K562 (cell line): ENCODE measurements around the gene IQGAP3. TPM values are rescaled to one million over a fixed set of nuclear protein-coding genes. Genes with fewer than 3 reads are reported as not detected.
A peak's percentile ranks its signal among the peaks of the same experiment; 100 is the strongest.

Experiments used
- ARNT ChIP-seq, 2 experiments: fragments of 450-650 bp; IDR thresholded peaks; 2 replicates each; pipeline ENCODE4 v1.6.1; 2016; ENCODE audit warnings: mild to moderate bottlenecking in 1 of 2
- BRD4 ChIP-seq: fragments of 200-600 bp; sonication (generic); IDR thresholded peaks from 2 replicates; pipeline ENCODE4 v1.6.1; 2017; ENCODE audit warnings: inconsistent platforms
- CBFA2T2 ChIP-seq: fragments of 450-650 bp; conservative IDR thresholded peaks from 2 replicates; pipeline ENCODE4 v1.6.1; 2017; ENCODE audit warnings: mild to moderate bottlenecking
- JUN ChIP-seq, 2 experiments: sonication (generic) in 1 of 2; formaldehyde crosslinking in 1 of 2; IDR thresholded peaks; 2 replicates each; pipeline versions ENCODE4 v1.6.1 to v1.8.0; 2012 to 2022; ENCODE audit warnings: borderline replicate concordance in 2 of 2, mild to moderate bottlenecking in 2 of 2, improper control_type of control experiment in 1 of 2, low read depth in 1 of 2, low read length in 1 of 2, missing genetic modification reagents in 1 of 2
- KLF1 ChIP-seq: fragments of 450-650 bp; IDR thresholded peaks from 2 replicates; pipeline ENCODE4 v1.6.1; 2016; ENCODE audit warnings: missing genetic modification characterization, missing compliant biosample characterization
- MTA1 ChIP-seq: fragments of 450-650 bp; IDR thresholded peaks from 2 replicates; pipeline ENCODE4 v1.6.1; 2017; ENCODE audit warnings: borderline replicate concordance
- PYGO2 ChIP-seq: fragments of 450-650 bp; IDR thresholded peaks from 2 replicates; pipeline ENCODE4 v1.6.1; 2016; ENCODE audit warnings: mild to moderate bottlenecking, missing genetic modification characterization, moderate library complexity, missing compliant biosample characterization
- RBM15 ChIP-seq: fragments of 200-400 bp; formaldehyde crosslinking; IDR thresholded peaks from 2 replicates; pipeline ENCODE4 v1.6.1; 2018; ENCODE audit warnings: mild to moderate bottlenecking, low read length, moderate library complexity; ENCODE audit not compliant: insufficient read depth
- TARDBP ChIP-seq: fragments of 450-650 bp; IDR thresholded peaks from 2 replicates; pipeline ENCODE4 v1.6.1; 2016
- ZNF146 ChIP-seq: IDR thresholded peaks from one replicate; pipeline ENCODE4 v1.6.1; 2018; ENCODE audit warnings: missing compliant biosample characterization; ENCODE audit not compliant: unreplicated experiment
- polyA plus RNA-seq, 8 experiments: library from polyadenylated mRNA; depleted of rRNA in 4 of 8; stranded (reverse) in 5 of 8; unstranded in 3 of 8; fragments of >200 nt; fragmentation: Nextera tagmentation in 2 of 8; fragmentation: Illumina TruSeq in 1 of 8; extraction: Ambion mirVana in 2 of 8; extraction: Trizol in 1 of 8; gene quantifications; 2 replicates each; pipeline versions ENCODE4 v1.2.1 to v1.2.3, GENCODE V29; 2011 to 2014; ENCODE audit warnings: inconsistent platforms in 1 of 8, missing spikeins in 1 of 8
- total RNA-seq, 7 experiments: library from RNA; depleted of rRNA in 6 of 7; stranded (reverse); fragments of >200 nt in 6 of 7; fragmentation: Illumina TruSeq in 2 of 7; extraction: Trizol in 2 of 7; gene quantifications; 2 replicates each; pipeline versions ENCODE4 v1.2.1 to v1.2.3, GENCODE V29; 2011 to 2021; ENCODE audit warnings: low replicate concordance in 1 of 7
- TF ChIP-seq, protein P1 (sequence below): fragments of 250-450 bp; sonication (Bioruptor Pico); IDR thresholded peaks from 2 replicates; pipeline ENCODE4 v1.5.0; 2021
- TF ChIP-seq, protein P2 (sequence below): fragments of 450-650 bp; formaldehyde crosslinking; IDR thresholded peaks from 2 replicates; pipeline ENCODE4 v1.4.0; 2022; ENCODE audit warnings: mild to moderate bottlenecking, moderate library complexity
- TF ChIP-seq, protein P3 (sequence below): sonication (generic); formaldehyde crosslinking; IDR thresholded peaks from 2 replicates; pipeline ENCODE4 v1.8.0; 2022; ENCODE audit warnings: missing genetic modification reagents, mild to moderate bottlenecking, borderline replicate concordance
- TF ChIP-seq, protein P4 (sequence below): fragments of 450-650 bp; IDR thresholded peaks from 2 replicates; pipeline ENCODE4 v1.7.0; 2016; ENCODE audit warnings: borderline replicate concordance
- TF ChIP-seq, protein P5 (sequence below): fragments of 450-650 bp; formaldehyde crosslinking; IDR thresholded peaks from 2 replicates; pipeline ENCODE4 v1.4.0; 2022; ENCODE audit warnings: missing genetic modification characterization
- TF ChIP-seq, protein P6 (sequence below): sonication (generic); formaldehyde crosslinking; IDR thresholded peaks from 2 replicates; pipeline ENCODE4 v1.8.0; 2022; ENCODE audit warnings: missing genetic modification reagents, mild to moderate bottlenecking, borderline replicate concordance
- TF ChIP-seq, protein P7 (sequence below): fragments of 250-450 bp; sonication (Bioruptor Pico); IDR thresholded peaks from 2 replicates; pipeline ENCODE4 v1.6.1; 2021; ENCODE audit warnings: mild to moderate bottlenecking

IQGAP3 gene
- total and polyA plus RNA-seq, 9 of the 15 experiments (the other 6 are each of a cell fraction or from before 2014, with no cell fraction given), result 1.4 to 16.6 (median 11.9) TPM

DNA sequence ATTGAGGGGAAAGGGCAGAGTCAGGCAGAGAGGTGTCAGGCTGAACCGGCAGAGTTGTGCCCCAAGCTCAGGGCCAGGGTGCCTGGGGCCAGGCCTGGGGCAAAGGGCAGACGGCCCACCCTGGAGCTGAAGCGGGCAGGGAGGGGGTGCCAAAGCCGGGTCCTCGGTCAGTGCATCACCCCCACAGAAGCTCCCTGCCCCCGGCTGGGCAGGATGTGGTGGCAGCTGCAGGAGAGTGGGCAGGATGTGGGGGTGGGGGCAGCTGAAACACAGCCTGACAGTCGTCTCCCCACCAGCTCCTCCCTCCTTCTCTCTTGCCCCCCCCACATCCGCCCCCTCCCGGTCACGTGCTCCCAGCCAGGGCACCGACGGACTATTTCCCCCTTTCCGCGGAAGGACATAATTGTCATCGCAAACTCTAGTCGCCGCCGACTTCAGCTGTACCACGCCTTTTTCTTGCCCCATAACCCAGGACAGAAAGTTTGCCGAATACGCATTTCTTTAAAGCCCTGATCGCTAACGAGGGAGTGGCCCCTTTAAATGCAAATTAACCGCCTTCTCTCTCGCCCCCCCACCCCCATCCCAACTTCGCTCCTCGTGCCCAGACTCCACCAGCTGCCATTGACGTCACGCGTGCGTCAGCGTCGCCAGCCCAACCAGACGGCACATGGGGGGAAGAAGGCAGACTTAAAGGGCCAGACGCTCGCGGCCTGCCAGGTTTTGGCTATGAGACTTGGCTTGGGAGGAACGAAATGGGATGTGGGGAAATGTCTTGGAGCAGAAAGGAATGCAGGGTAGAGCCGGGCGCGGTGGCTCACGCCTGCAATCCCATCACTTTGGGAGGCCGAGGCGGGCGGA is 67.3 kb downstream of the IQGAP3 start (continued):
- TF ChIP-seq MTA1 (peak; percentile 81; the same call in 1 of the 2 replicates), TARDBP (no peak), ARNT (IDR thresholded peaks at IDR 0.05) (no peak; a peak in 1 of 4 replicates), KLF1 (tag) (no peak), ZNF146 (CRISPR knock-in tag) (no peak), PYGO2 (no peak), BRD4 (no peak), JUN (IDR thresholded peaks at IDR 0.05; ENCODE audit: borderline replicate concordance, low read depth, low read length) (peak; percentile 88), JUN (CRISPR knock-in tag; IDR thresholded peaks at IDR 0.05; ENCODE audit: borderline replicate concordance) (peak; percentile 63; the same call in 1 of the 2 replicates), CBFA2T2 (peak; percentile 61), RBM15 (no peak)
- TF ChIP-seq, protein P1, sequence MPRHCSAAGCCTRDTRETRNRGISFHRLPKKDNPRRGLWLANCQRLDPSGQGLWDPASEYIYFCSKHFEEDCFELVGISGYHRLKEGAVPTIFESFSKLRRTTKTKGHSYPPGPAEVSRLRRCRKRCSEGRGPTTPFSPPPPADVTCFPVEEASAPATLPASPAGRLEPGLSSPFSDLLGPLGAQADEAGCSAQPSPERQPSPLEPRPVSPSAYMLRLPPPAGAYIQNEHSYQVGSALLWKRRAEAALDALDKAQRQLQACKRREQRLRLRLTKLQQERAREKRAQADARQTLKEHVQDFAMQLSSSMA (CRISPR knock-in tag), result no peak
- TF ChIP-seq, protein P2, sequence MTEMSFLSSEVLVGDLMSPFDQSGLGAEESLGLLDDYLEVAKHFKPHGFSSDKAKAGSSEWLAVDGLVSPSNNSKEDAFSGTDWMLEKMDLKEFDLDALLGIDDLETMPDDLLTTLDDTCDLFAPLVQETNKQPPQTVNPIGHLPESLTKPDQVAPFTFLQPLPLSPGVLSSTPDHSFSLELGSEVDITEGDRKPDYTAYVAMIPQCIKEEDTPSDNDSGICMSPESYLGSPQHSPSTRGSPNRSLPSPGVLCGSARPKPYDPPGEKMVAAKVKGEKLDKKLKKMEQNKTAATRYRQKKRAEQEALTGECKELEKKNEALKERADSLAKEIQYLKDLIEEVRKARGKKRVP (CRISPR knock-in tag), result no peak; the same call in 1 of the 2 replicates
- TF ChIP-seq, protein P3, sequence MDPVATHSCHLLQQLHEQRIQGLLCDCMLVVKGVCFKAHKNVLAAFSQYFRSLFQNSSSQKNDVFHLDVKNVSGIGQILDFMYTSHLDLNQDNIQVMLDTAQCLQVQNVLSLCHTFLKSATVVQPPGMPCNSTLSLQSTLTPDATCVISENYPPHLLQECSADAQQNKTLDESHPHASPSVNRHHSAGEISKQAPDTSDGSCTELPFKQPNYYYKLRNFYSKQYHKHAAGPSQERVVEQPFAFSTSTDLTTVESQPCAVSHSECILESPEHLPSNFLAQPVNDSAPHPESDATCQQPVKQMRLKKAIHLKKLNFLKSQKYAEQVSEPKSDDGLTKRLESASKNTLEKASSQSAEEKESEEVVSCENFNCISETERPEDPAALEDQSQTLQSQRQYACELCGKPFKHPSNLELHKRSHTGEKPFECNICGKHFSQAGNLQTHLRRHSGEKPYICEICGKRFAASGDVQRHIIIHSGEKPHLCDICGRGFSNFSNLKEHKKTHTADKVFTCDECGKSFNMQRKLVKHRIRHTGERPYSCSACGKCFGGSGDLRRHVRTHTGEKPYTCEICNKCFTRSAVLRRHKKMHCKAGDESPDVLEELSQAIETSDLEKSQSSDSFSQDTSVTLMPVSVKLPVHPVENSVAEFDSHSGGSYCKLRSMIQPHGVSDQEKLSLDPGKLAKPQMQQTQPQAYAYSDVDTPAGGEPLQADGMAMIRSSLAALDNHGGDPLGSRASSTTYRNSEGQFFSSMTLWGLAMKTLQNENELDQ (CRISPR knock-in tag), result no peak
- TF ChIP-seq, protein P4, sequence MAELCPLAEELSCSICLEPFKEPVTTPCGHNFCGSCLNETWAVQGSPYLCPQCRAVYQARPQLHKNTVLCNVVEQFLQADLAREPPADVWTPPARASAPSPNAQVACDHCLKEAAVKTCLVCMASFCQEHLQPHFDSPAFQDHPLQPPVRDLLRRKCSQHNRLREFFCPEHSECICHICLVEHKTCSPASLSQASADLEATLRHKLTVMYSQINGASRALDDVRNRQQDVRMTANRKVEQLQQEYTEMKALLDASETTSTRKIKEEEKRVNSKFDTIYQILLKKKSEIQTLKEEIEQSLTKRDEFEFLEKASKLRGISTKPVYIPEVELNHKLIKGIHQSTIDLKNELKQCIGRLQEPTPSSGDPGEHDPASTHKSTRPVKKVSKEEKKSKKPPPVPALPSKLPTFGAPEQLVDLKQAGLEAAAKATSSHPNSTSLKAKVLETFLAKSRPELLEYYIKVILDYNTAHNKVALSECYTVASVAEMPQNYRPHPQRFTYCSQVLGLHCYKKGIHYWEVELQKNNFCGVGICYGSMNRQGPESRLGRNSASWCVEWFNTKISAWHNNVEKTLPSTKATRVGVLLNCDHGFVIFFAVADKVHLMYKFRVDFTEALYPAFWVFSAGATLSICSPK, result no peak
- TF ChIP-seq, protein P5, sequence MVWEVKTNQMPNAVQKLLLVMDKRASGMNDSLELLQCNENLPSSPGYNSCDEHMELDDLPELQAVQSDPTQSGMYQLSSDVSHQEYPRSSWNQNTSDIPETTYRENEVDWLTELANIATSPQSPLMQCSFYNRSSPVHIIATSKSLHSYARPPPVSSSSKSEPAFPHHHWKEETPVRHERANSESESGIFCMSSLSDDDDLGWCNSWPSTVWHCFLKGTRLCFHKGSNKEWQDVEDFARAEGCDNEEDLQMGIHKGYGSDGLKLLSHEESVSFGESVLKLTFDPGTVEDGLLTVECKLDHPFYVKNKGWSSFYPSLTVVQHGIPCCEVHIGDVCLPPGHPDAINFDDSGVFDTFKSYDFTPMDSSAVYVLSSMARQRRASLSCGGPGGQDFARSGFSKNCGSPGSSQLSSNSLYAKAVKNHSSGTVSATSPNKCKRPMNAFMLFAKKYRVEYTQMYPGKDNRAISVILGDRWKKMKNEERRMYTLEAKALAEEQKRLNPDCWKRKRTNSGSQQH, result no peak; the same call in 1 of the 2 replicates
- TF ChIP-seq, protein P6, sequence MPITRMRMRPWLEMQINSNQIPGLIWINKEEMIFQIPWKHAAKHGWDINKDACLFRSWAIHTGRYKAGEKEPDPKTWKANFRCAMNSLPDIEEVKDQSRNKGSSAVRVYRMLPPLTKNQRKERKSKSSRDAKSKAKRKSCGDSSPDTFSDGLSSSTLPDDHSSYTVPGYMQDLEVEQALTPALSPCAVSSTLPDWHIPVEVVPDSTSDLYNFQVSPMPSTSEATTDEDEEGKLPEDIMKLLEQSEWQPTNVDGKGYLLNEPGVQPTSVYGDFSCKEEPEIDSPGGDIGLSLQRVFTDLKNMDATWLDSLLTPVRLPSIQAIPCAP (CRISPR knock-in tag), result no peak
- TF ChIP-seq, protein P7, sequence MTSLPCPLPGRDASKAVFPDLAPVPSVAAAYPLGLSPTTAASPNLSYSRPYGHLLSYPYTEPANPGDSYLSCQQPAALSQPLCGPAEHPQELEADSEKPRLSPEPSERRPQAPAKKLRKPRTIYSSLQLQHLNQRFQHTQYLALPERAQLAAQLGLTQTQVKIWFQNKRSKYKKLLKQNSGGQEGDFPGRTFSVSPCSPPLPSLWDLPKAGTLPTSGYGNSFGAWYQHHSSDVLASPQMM (CRISPR knock-in tag), result no peak
